GM12878 (cell line): ENCODE data around the gene SLMAP. TPM values are rescaled to one million over a fixed set of nuclear protein-coding genes. Genes with fewer than 3 reads are reported as not detected.

Source experiments
- ATAC-seq: fragments of 200-7000 bp; cut with Tn5 transposase; 3 replicates; pipeline ENCODE4 v1.9.1; 2020; ENCODE audit warnings: mild to moderate bottlenecking, moderate library complexity
- BruUV-seq: library from RNA; stranded (reverse); fragments of 400-500 nt; replicated peaks from 2 replicates; lab custom pipeline; 2021; lab: Mats Ljungman, UMichigan
- CTCF ChIA-PET: fragments of 300-600 bp; sonication (Branson Sonifier 250); formaldehyde crosslinking; extraction: SDS; loops from one replicate; lab custom pipeline; 2021; ENCODE audit warnings: inconsistent platforms; lab: Yijun Ruan, JAX
- POLR2A ChIA-PET: fragments of 350-600 bp; formaldehyde crosslinking; extraction: SDS; loops from one replicate; lab custom pipeline; 2021; ENCODE audit warnings: inconsistent platforms; lab: Charles Lee
- RAD21 ChIA-PET: fragments of 300-600 bp; sonication (Branson Sonifier 250); formaldehyde crosslinking; loops from one replicate; lab custom pipeline; 2023; ENCODE audit warnings: antibody characterized with exemption; ENCODE audit not compliant: unreplicated experiment; lab: Charles Lee
- SMC1A ChIA-PET: fragments of 300-600 bp; sonication (Branson Sonifier 250); formaldehyde crosslinking; loops from one replicate; lab custom pipeline; 2023; ENCODE audit not compliant: unreplicated experiment, uncharacterized antibody; lab: Charles Lee
- DNase-seq: peaks from one replicate; pipeline ENCODE4 v3.0.0-alpha.2; 2011; ENCODE audit warnings: low read depth, low spot score
- FAIRE-seq: peaks from 3 replicates; lab custom pipeline; 2011; peaks lifted over from hg19 to GRCh38; lab: Jason Lieb, UNC
- H2AFZ ChIP-seq: 2 replicates; pipeline ENCODE4 v1.6.0; 2011; ENCODE audit warnings: low read depth, low read length, control low read depth; ENCODE audit not compliant: control insufficient read depth
- H3K27ac ChIP-seq: 2 replicates; pipeline ENCODE4 v1.5.1; 2011; ENCODE audit warnings: control low read depth; ENCODE audit not compliant: control insufficient read depth, insufficient read depth
- H3K27me3 ChIP-seq, 2 experiments: replicated peaks in 1 of 2; 2 replicates each; pipeline versions ENCODE4 v1.6.0 to v1.6.1; 2011; ENCODE audit warnings: low read length in 1 of 2; ENCODE audit not compliant: control insufficient read depth in 2 of 2, insufficient read depth in 2 of 2
- H3K36me3 ChIP-seq, 2 experiments: 2 replicates each; pipeline ENCODE4 v1.5.1; 2011; ENCODE audit warnings: low read length in 1 of 2; ENCODE audit not compliant: control insufficient read depth in 2 of 2, insufficient read depth in 2 of 2
- H3K4me1 ChIP-seq: 2 replicates; pipeline ENCODE4 v1.6.1; 2011; ENCODE audit warnings: mild to moderate bottlenecking, low read length, moderate library complexity, mixed read lengths; ENCODE audit not compliant: control insufficient read depth, insufficient read depth
- H3K4me2 ChIP-seq: 2 replicates; pipeline ENCODE4 v1.6.0; 2011; ENCODE audit warnings: control low read depth; ENCODE audit not compliant: control insufficient read depth, insufficient read depth
- H3K4me3 ChIP-seq: fragments of 200-600 bp; sonication (generic); 2 replicates; pipeline ENCODE4 v1.5.1; 2016
- H3K79me2 ChIP-seq: 2 replicates; pipeline ENCODE4 v1.6.0; 2011; ENCODE audit warnings: low read length; ENCODE audit not compliant: control insufficient read depth, insufficient read depth
- H3K9ac ChIP-seq: 2 replicates; pipeline ENCODE4 v1.8.0; 2011; ENCODE audit warnings: low read length, control low read depth, mixed read lengths; ENCODE audit not compliant: control insufficient read depth, insufficient read depth
- H3K9me3 ChIP-seq: replicated peaks from 3 replicates; pipeline ENCODE4 v1.5.1; 2011; ENCODE audit warnings: mild to moderate bottlenecking, low read length; ENCODE audit not compliant: control insufficient read depth, insufficient read depth
- H4K20me1 ChIP-seq: 2 replicates; pipeline ENCODE4 v1.6.0; 2011; ENCODE audit not compliant: control insufficient read depth, insufficient read depth
- CHD4 ChIP-seq: fragments of 200-600 bp; sonication (generic); IDR thresholded peaks from 2 replicates; pipeline ENCODE4 v1.6.1; 2016; ENCODE audit warnings: mild to moderate bottlenecking
- KLF5 ChIP-seq: fragments of 450-650 bp; IDR thresholded peaks from 2 replicates; pipeline ENCODE4 v1.6.1; 2014; ENCODE audit warnings: mild to moderate bottlenecking; ENCODE audit not compliant: partially characterized antibody
- NFIC ChIP-seq: IDR thresholded peaks from 2 replicates; pipeline ENCODE4 v1.6.1; 2012; ENCODE audit warnings: low read depth, mild to moderate bottlenecking, inconsistent platforms, low read length, moderate library complexity
- POLR2A ChIP-seq: IDR thresholded peaks from 2 replicates; pipeline ENCODE4 v1.6.1; 2011; ENCODE audit warnings: low read depth, mild to moderate bottlenecking, low read length
- RAD21 ChIP-seq: IDR thresholded peaks from 2 replicates; pipeline ENCODE4 v1.6.1; 2011; ENCODE audit warnings: mild to moderate bottlenecking, low read depth, low read length, moderate library complexity; ENCODE audit not compliant: insufficient read depth
- SMC3 ChIP-seq: IDR thresholded peaks from 2 replicates; pipeline ENCODE4 v1.6.1; 2011; ENCODE audit warnings: low read length, improper control_type of control experiment, borderline replicate concordance
- ZNF384 ChIP-seq: IDR thresholded peaks from 2 replicates; pipeline ENCODE4 v1.6.1; 2012; ENCODE audit warnings: low read depth, mild to moderate bottlenecking, low read length, improper control_type of control experiment, borderline replicate concordance
- WGBS: methylation state at CpG from one replicate; pipeline ENCODE4 v1.1.6; 2016; ENCODE audit warnings: low lambda C conversion rate; ENCODE audit not compliant: insufficient replicate concordance, insufficient coverage; ENCODE audit errors: missing lambda C conversion rate; 5-methylcytosine and 5-hydroxymethylcytosine counted together
- in situ Hi-C: fragments of 300-500 bp; cut with MboI; formaldehyde crosslinking; loops from 9 replicates; pipeline ENCODE4 v1.14.3; 2018; ENCODE audit warnings: mixed read lengths
- intact Hi-C: fragments of 100-400 bp; cut with micrococcal nuclease; formaldehyde crosslinking; loops from one replicate; pipeline ENCODE4 v1.14.2; 2022; ENCODE audit not compliant: unreplicated experiment
- polyA plus RNA-seq, 11 experiments: library from polyadenylated mRNA; depleted of rRNA in 4 of 11; unstranded in 6 of 11; stranded (reverse) in 5 of 11; fragments of >200 nt; fragmentation: Nextera tagmentation in 4 of 11; fragmentation: Illumina TruSeq in 1 of 11; extraction: Ambion mirVana in 4 of 11; extraction: Trizol in 1 of 11; gene quantifications; 1 replicate in 1 of 11; 2 replicates in 10 of 11; pipeline versions ENCODE4 v1.2.1 to v1.2.3, GENCODE V29; 2011 to 2016; ENCODE audit warnings: inconsistent platforms in 2 of 11, missing spikeins in 2 of 11, low read depth in 1 of 11
- total RNA-seq, 4 experiments: library from RNA; depleted of rRNA in 3 of 4; stranded (reverse); fragments of >200 nt in 3 of 4; fragmentation: Illumina TruSeq in 1 of 4; extraction: Trizol in 1 of 4; gene quantifications; 2 replicates each; pipeline versions ENCODE4 v1.2.1 to v1.2.3, GENCODE V29; 2013 to 2021
- TF ChIP-seq, protein P1 (sequence below), 3 experiments: IDR thresholded peaks in 2 of 3; conservative IDR thresholded peaks in 1 of 3; 2 replicates each; pipeline ENCODE4 v1.5.1; 2011; ENCODE audit warnings: low read depth in 3 of 3, low read length in 3 of 3, mild to moderate bottlenecking in 3 of 3, control low read depth in 2 of 3, moderate library complexity in 2 of 3, inconsistent platforms in 1 of 3, mixed read lengths in 1 of 3; ENCODE audit not compliant: control insufficient read depth in 2 of 3, insufficient read depth in 1 of 3; ENCODE audit errors: extremely low read depth in 1 of 3
- TF ChIP-seq, protein P2 (sequence below): fragments of 450-650 bp; IDR thresholded peaks from 2 replicates; pipeline ENCODE4 v1.6.1; 2017; ENCODE audit warnings: mild to moderate bottlenecking, moderate library complexity
- TF ChIP-seq, protein P3 (sequence below): fragments of 450-650 bp; formaldehyde crosslinking; IDR thresholded peaks from 2 replicates; pipeline ENCODE4 v1.4.0; 2020; ENCODE audit warnings: mild to moderate bottlenecking, moderate library complexity

SLMAP gene
- total and polyA plus RNA-seq, 10 of the 15 experiments (the other 5 are each of a cell fraction or from before 2014, with no cell fraction given): 8.3 to 43.8 (median 26.4) TPM

DNA sequence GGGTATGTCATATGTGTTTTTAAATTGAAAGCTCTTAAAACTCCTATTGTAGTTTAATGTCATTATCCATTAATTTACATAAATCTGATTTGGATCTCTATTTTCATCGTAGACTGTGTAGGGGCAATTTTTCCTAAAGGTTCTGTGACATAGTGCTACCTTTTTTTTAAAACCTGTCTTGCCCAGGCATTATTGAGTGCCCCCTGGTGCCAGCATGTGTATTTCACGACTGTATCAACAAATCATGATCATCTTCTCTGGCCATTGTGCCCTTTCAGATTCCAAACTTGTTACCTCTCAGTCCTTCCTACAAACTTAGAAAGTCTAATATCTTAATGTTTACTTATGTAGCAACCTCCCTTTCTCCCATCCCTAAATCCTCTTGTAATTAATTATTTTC is 154.9 kb downstream of the SLMAP start:
- peaks cover 0 to 9% of the 10 kb centered on the region in 2 experiments; a peak in 2 of 4 replicates for H3K36me3 ChIP-seq

More for the DNA sequence above, 154.9 kb downstream of the SLMAP start:
- POLR2A ChIA-PET: no interaction called here
- Histone ChIP-seq H4K20me1 (no peaks in the 10 kb centered on the region), H3K4me2 (no peak overlapping the region), H3K27me3 (no peaks in the 10 kb centered on the region), H3K4me1 (no peaks in the 10 kb centered on the region), H3K79me2 (no peaks in the 10 kb centered on the region), H3K27ac (no peak overlapping the region), H2AFZ (no peak overlapping the region), H3K9ac (no peak overlapping the region), H3K4me3 (no peak overlapping the region), H3K9me3 (no peaks in the 10 kb centered on the region)
- DNase-seq (no peak), FAIRE-seq (peak; percentile 18), ATAC-seq (peak; percentile 55; the same call in 1 of the 3 replicates)
- SMC1A ChIA-PET: interaction anchor here (0.6 to 1.4 kb wide), 5 partner anchors 21 to 514 kb away, joined by 3 to 10 read pairs (median 3); no protein-coding TSS in a partner anchor
- in situ Hi-C loops: no loop called here
- intact Hi-C loops: loop anchor here (1.0 kb wide), 1 partner anchor 514 kb away; no protein-coding TSS in a partner anchor
- WGBS: 65% methylated on average over 2 of the region's 2 CpGs
- no TSS peak for BruUV-seq
- TF ChIP-seq, protein P1, sequence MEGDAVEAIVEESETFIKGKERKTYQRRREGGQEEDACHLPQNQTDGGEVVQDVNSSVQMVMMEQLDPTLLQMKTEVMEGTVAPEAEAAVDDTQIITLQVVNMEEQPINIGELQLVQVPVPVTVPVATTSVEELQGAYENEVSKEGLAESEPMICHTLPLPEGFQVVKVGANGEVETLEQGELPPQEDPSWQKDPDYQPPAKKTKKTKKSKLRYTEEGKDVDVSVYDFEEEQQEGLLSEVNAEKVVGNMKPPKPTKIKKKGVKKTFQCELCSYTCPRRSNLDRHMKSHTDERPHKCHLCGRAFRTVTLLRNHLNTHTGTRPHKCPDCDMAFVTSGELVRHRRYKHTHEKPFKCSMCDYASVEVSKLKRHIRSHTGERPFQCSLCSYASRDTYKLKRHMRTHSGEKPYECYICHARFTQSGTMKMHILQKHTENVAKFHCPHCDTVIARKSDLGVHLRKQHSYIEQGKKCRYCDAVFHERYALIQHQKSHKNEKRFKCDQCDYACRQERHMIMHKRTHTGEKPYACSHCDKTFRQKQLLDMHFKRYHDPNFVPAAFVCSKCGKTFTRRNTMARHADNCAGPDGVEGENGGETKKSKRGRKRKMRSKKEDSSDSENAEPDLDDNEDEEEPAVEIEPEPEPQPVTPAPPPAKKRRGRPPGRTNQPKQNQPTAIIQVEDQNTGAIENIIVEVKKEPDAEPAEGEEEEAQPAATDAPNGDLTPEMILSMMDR (IDR thresholded peaks at IDR 0.05 in 2 of 3, conservative IDR thresholded peaks at IDR 0.05 in 1 of 3; ENCODE audit: control insufficient read depth in 2 of 3, extremely low read depth in 1 of 3, insufficient read depth in 1 of 3, low read depth in 3 of 3, low read length in 3 of 3): peak; percentile 33 to 45 (median 41); a peak in 4 of 6 replicates
- TF ChIP-seq SMC3: peak; percentile 45; the same call in 1 of the 2 replicates
- no peak for TF ChIP-seq NFIC
- TF ChIP-seq POLR2A: no peak
- TF ChIP-seq CHD4: no peak
- TF ChIP-seq ZNF384: peak; percentile 26; the same call in 1 of the 2 replicates
- peak; percentile 34 for TF ChIP-seq RAD21
- no peak for TF ChIP-seq KLF5
- TF ChIP-seq, protein P2, sequence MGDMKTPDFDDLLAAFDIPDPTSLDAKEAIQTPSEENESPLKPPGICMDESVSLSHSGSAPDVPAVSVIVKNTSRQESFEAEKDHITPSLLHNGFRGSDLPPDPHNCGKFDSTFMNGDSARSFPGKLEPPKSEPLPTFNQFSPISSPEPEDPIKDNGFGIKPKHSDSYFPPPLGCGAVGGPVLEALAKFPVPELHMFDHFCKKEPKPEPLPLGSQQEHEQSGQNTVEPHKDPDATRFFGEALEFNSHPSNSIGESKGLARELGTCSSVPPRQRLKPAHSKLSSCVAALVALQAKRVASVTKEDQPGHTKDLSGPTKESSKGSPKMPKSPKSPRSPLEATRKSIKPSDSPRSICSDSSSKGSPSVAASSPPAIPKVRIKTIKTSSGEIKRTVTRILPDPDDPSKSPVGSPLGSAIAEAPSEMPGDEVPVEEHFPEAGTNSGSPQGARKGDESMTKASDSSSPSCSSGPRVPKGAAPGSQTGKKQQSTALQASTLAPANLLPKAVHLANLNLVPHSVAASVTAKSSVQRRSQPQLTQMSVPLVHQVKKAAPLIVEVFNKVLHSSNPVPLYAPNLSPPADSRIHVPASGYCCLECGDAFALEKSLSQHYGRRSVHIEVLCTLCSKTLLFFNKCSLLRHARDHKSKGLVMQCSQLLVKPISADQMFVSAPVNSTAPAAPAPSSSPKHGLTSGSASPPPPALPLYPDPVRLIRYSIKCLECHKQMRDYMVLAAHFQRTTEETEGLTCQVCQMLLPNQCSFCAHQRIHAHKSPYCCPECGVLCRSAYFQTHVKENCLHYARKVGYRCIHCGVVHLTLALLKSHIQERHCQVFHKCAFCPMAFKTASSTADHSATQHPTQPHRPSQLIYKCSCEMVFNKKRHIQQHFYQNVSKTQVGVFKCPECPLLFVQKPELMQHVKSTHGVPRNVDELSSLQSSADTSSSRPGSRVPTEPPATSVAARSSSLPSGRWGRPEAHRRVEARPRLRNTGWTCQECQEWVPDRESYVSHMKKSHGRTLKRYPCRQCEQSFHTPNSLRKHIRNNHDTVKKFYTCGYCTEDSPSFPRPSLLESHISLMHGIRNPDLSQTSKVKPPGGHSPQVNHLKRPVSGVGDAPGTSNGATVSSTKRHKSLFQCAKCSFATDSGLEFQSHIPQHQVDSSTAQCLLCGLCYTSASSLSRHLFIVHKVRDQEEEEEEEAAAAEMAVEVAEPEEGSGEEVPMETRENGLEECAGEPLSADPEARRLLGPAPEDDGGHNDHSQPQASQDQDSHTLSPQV: no peak
- TF ChIP-seq, protein P3, sequence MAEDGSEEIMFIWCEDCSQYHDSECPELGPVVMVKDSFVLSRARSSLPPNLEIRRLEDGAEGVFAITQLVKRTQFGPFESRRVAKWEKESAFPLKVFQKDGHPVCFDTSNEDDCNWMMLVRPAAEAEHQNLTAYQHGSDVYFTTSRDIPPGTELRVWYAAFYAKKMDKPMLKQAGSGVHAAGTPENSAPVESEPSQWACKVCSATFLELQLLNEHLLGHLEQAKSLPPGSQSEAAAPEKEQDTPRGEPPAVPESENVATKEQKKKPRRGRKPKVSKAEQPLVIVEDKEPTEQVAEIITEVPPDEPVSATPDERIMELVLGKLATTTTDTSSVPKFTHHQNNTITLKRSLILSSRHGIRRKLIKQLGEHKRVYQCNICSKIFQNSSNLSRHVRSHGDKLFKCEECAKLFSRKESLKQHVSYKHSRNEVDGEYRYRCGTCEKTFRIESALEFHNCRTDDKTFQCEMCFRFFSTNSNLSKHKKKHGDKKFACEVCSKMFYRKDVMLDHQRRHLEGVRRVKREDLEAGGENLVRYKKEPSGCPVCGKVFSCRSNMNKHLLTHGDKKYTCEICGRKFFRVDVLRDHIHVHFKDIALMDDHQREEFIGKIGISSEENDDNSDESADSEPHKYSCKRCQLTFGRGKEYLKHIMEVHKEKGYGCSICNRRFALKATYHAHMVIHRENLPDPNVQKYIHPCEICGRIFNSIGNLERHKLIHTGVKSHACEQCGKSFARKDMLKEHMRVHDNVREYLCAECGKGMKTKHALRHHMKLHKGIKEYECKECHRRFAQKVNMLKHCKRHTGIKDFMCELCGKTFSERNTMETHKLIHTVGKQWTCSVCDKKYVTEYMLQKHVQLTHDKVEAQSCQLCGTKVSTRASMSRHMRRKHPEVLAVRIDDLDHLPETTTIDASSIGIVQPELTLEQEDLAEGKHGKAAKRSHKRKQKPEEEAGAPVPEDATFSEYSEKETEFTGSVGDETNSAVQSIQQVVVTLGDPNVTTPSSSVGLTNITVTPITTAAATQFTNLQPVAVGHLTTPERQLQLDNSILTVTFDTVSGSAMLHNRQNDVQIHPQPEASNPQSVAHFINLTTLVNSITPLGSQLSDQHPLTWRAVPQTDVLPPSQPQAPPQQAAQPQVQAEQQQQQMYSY: no peak
- CTCF ChIA-PET: interaction anchor here (1.1 to 5.2 kb wide), 2 partner anchors 12 to 513 kb away, joined by 3 to 34 read pairs; no protein-coding TSS in a partner anchor
- RAD21 ChIA-PET: interaction anchor here (0.6 to 1.9 kb wide), 2 partner anchors 107 to 513 kb away, joined by 3 to 5 read pairs; no protein-coding TSS in a partner anchor
